Cortex of kidney (tissue), 1 donor: ENCODE results near the gene DGKQ.

Source experiments
- DNase-seq: peaks from one replicate; lab custom pipeline; 2025; lab: John Stamatoyannopoulos, UW

The DGKQ gene

DNA sequence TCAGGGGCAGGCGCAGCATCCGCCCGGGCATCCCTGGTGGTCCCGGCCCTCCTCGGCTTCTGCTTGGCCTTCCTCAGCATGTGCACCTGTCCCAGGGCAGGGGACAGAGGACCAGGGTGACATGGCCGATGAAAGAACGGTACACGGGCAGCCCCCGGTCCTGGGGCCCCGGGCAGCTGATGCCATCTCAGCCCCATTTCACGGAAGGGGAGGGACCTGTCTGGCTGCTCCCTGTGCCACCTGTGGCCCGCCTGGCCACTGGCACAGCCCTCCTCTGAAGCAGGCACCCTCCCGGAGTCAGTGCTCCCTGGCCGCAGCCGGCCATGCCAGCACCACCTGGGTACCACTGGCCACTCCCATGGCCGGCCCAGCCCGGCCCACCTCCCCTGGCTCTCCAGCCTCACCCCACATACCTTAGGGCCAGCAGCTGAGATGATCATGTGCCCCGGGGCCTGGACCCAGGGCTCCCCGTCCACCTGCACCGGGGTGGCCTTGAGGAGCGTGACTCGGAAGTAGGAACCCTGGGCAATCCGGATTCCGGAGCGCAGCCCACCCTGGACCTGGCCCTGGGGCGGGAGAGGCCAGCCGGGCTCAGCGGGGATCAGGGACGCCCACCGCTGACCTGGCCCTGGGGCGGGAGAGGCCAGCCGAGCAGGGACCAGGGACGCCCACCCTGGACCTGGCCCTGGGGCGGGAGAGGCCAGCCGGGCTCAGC, 12.6 kb downstream of the DGKQ start:
- no peak for DNase-seq

GRCh38 chr4:960140-960635, 13.2 kb downstream of the DGKQ start:
- no peak for DNase-seq

GRCh38 chr4:959338-960139, 13.8 kb downstream of the DGKQ start:
- DNase-seq, result no peak

DNA sequence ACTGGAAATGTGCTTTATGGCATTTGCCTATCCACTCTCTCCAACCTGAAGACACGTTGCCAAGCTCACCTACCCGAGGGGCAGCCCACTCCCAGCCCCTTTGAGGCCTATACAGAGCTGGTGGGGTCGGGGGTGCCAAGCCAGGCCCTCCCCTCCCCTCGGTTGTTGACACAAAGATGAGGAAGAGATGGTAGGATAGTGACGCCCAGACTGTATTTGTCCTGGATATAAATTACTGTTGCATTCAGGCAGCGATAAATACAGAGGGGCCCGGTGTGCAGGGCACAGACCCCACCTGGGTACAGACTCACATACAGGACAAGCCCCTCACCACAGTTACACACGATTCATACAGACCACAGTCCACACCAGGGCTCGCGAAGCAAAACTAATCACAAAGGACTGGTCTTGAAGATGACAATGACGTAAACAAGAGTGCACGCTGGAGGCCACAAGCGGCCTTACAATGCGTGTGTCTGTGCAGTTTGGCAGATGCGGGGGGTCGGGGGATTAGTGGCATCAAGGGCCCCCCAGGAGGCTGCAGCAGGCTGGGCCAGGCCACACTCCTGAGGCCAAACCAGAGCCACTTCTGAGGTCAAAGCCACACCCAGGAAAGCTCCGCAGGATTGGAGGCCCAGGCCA, 14.6 kb downstream of the DGKQ start:
- DNase-seq, result no peak

- DNase-seq, result no peak
These were observed 15.1 kb downstream of the DGKQ start for GRCh38 chr4:958314-958665.

DNA sequence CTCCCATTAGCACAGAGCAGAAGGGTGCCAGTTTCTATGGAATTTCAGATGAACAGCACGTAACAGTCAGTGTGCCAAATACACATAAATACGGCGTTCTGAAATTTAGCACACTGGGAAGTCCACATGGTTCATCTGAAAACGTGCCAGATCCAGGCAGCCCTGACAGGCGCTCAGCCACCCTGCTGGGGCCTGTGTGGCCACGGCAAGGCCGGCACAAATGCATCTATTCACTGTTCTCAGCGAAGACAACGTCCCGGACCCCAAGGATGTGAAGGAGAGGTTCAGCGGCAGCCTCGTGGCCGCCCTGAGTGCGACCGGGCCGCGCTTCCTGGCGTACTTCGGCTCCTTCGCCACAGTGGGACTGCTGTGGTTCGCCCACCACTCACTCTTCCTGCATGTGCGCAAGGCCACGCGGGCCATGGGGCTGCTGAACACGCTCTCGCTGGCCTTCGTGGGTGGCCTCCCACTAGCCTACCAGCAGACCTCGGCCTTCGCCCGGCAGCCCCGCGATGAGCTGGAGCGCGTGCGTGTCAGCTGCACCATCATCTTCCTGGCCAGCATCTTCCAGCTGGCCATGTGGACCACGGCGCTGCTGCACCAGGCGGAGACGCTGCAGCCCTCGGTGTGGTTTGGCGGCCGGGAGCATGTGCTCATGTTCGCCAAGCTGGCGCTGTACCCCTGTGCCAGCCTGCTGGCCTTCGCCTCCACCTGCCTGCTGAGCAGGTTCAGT, 15.6 kb downstream of the DGKQ start:
- DNase-seq, result no peak

GRCh38 chr4:957231-957580, 16.2 kb downstream of the DGKQ start:
- no peak for DNase-seq

DNA sequence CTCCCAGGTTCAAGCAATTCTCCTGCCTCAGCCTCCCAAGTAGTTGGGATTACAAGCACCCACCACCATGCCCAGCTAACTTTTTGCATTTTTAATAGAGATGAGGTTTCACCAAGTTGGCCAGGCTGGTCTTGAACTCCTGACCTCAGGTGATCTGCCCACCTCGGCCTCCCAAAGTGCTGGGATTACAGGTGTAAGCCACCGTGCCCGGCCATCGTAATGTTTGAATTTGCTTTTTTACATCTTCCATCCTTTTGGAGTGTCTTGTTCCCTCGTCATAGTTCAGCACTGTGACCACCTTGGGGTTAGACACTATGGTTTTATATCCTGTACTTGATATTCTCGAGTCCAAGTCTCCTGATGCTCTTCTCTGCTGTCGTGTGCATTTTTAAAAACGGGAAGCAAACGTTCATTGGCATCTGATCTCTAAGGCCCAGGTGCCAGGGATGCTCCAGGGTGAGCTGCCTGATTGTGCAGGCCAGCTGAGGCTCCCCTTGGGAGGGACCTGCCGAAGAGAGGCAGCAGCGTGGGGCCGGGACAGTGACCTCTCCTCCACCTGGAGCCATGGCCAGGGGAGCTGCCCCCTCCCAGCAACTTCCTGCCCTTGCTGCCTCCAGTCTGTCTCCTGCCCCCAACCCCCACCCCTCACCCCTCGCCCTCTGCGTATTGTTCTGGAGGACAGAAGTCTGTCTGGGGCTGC, 16.7 kb downstream of the DGKQ start:
- no peak for DNase-seq

GRCh38 chr4:955931-956381, 17.4 kb downstream of the DGKQ start:
- DNase-seq, result no peak

- DNase-seq, result no peak
These were observed 18.0 kb downstream of the DGKQ start for GRCh38 chr4:955161-955921.

DNA sequence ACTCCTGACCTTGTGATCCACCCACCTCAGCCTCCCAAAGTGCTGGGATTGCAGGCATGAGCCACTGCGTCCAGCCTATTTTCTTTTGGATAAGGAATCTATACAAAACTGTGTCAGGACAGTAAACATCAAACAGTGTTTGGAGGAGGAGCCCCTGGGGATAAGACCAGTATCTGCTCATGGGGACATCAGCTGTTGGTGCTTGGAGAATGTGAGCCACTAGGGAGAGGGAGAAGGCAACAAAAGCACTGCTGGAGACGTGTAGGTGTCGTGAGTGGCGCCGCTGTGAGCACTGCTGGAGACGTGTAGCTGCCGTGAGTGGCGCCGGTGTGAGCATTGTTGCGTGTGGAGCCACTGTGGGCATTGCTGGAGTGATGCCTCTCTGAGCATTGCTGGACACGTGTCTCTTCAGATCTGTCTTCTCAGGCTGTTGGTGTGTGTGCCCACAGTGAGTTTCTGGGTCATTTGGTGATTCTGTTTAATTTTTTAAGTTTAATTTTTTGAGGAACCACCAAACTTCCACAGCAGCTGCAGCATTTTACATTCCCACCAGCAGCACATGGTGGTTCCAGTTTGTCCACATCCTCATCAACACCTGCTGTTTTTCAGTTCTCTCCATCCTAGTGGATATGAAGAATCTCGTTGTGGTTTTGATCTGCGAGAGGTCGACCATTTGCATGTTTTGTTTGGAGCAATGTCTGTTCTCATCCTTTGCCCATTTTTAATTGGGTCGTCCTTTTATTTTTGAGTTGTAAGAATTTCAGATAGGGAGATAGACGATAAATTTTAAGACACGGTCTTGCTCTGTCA, 19.0 kb downstream of the DGKQ start:
- no peak for DNase-seq

DNA sequence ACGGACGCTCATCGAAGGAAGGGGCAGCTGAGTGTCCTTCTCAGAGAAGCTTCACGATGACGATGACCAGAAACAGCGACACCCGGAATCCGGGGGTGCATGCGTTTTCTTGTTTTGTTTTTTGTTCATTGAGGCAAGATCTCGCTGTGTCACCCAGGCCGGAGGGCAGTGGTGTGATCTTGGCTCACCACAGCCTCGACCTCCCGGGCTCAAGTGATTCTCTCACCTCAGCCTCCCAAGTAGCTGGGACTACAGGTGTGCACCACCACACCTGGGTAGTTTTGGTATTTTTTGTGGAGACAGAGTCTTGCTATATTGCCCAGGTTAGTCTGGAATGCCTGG, 19.8 kb downstream of the DGKQ start:
- DNase-seq, result no peak

GRCh38 chr4:952881-953573, 20.3 kb downstream of the DGKQ start:
- no peak for DNase-seq

DNA sequence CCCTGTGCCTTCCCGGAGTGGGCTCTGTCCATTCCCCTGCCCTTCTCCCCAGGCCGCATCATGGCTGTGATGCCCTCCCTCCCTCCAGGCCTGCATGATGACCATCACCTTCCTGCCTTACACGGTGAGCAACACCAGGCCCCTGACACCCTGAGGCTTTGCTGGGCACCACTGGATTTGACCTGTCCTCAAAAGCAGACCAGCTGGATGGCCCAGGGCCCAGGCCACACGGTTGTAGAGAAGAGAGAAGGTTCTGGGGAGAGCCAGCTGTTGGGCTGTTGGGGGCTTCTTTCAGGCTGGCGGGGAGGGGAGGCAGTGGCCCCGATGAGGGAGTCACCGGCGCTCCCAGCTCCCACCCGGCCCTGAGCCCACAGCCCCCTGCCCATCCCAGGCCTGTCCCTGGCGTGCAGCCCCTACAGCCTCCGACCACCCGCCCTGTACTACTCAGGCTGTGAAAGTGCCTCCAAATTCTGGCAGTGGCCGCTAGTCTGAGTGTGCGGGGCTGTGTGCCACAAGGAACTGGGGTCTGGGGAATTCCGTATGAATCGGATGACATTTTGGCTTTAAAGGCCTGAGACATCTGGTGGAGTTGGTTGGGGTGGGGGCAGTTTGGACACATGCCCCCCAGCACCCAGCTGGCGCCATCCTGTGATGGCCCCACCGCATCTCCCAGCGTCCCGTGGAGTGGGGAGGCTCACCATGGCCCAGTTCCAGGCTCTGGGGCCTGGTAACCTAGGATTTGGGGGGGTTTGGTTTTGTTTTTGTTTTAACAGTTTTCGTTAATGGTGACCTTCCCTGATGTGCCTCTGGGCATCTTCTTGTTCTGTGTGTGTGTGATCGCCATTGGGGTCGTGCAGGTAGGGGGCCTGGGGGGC, 21.5 kb downstream of the DGKQ start:
- DNase-seq, result no peak

DNA sequence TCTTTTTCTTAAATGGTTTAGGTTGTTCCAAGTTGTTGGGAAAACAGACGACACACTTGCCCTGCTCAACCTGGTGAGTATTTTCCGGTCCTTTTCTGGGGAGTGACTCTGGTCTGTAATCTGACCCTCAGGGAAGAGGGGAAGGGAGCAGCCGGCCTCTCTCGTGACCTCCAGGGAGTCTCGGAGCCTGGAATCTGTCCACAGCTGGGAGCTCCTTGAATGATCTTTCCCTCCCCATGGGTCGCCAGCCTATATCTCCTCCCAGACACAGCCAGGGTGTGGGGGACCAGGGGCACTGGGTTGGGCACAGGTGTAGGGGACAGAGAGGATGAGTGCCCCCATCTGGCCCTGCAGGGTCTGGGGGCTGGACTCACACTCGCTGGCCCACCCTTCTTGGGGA, 22.2 kb downstream of the DGKQ start:
- DNase-seq, result no peak

GRCh38 chr4:950136-951020, 23.0 kb downstream of the DGKQ start:
- DNase-seq, result no peak

DNA sequence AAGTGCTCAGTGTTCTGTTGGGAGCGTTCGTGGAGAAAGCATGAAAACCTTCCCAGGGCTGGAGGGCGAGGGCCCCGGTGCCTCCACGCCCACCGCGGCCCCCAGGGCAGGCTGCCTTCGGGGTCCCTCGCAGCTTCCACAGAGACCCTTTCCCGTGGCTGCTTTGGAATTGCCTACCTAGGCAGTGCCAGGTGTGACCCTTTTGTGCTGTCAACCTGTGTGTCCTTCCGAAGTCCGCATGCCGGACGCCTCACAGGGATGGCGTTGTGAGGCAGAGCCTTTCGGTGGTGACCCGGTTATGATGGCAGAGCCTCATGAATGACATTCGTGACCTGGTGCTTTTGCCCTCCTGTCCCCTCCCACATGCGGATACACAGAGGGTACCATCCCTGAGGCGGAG, 23.7 kb downstream of the DGKQ start:
- DNase-seq, result no peak

DNA sequence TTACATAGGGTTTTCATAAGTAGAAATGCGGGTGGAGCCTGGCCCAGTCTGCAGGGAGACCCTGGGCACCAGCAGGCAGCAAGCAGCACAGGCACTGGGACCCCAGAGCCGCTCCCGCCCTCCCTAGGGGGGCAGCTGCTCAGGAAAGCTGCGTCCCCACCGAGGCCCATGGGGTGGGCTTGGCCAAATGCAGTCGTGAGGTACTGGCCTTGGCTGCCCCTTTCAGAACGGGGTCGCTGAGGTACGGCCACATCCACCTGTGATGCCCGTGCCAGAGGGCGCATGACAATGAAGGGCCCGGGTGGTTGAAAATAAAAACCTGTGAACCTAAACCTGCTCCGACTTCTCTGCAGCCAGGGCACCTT, 24.5 kb downstream of the DGKQ start:
- no peak for DNase-seq
